ENCODE data around the gene RNF121.

The RNF121 gene

GRCh38 chr11:71934213-71934612 lies 5.4 kb downstream of the RNF121 start:
- in situ Hi-C loops (cut with MboI; ENCODE audit: low sequenced_read_pairs): no loop called here

DNA sequence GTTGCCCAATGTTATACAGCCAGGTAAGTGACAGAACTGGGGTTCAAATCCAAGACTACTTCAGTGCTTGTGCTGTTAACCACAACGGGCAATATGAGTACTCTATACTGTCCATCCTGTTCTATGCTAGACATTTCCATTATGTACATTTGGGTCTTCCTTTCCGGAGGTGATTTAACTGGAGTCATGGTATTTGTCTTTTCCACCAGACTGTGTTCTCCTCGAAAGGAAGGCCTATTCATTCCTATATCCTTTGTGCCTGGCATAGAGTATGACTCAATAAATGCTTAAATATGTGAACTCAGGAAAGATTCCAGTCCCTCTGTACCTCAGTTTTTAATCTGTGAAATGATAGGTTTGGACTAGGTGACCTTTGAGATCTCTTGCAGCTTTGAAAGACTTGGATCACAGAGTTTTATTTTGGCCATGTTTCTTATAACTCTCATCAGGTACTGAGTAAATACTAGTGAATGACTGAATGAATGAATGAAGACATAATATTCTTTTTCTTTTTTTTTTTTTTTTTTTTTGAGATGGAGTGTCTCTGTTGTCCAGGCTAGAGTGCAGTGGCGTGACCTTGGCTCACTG lies 6.6 kb downstream of the RNF121 start:
- in situ Hi-C loops (cut with MboI; ENCODE audit: low sequenced_read_pairs): no loop called here

GRCh38 chr11:71936825-71937224 lies 8.0 kb downstream of the RNF121 start:
- in situ Hi-C loops (cut with MboI; ENCODE audit: low sequenced_read_pairs): no loop called here

DNA sequence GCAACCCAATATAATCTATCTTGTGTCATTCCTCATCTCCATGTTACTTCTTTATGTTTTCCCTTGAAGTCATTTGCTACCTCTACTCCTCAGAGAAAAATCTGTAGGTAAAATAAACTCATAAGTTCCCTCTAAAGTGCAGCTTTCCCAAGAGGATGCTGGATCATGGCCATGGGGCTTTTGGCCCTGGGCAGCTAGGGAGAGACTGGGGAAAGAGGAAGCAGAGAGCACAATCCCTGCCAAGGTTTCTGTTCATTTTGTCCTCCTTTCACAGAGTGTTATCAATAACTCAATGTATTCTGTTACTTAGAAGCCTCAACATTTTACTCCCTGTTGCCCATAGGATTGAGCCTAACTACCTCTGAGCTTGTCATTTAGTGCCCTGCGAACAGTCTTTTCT lies 9.0 kb downstream of the RNF121 start:
- in situ Hi-C loops (cut with MboI; ENCODE audit: low sequenced_read_pairs): no loop called here

DNA sequence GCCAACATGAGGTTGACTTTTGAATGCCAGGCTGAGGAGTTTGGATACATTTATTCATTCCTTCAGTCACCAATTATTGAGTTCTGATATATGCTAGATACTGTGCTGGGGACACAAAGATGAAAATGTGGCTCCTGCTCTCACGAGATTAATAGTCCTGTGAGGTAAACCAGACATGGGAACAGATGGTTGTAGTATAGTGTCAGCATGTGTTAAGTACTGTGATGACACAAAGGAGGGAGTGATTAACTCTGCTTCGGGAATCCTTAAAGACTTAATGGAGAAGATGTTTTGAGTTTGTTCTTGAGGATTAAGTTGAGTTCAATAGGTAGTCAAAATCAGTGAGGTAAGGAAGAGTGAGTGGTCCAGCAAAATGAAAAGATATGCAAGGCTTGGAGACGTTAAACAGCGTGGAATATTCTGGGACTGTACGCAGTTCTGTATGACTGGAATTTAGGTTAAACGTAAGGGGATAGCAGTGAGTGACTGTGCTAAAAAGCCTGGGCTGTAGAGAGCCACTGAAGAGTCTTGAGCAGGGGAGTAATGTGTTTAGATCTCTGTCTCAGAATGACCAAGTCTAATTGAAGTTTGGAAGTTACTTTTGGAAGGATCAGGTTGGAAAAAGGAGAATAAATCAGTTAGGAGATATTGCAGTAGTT lies 11.8 kb downstream of the RNF121 start:
- in situ Hi-C loops (cut with MboI; ENCODE audit: low sequenced_read_pairs): no loop called here

GRCh38 chr11:71946144-71946571 lies 17.3 kb downstream of the RNF121 start:
- in situ Hi-C loops (cut with MboI; ENCODE audit: low sequenced_read_pairs): no loop called here

DNA sequence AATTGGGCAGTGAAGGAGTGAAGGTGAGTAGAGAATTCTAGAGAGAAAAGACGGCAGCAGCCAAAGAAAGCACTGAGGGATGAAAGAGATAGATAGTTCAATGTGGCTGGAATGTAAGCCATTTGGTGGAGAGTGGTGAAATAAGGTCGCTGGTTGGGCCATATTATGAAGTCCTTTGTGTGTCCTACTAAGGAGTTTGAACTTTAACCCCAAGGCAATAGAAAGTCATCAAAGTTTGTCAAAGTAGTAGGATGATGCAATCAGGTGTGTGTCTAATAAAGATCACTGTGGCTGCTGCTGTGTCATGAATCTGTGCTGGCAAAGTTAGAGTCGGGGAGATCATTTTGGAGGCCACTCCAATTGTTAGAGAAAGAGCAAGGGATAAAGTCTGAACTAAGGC lies 18.7 kb downstream of the RNF121 start:
- in situ Hi-C loops (cut with MboI; ENCODE audit: low sequenced_read_pairs): no loop called here

DNA sequence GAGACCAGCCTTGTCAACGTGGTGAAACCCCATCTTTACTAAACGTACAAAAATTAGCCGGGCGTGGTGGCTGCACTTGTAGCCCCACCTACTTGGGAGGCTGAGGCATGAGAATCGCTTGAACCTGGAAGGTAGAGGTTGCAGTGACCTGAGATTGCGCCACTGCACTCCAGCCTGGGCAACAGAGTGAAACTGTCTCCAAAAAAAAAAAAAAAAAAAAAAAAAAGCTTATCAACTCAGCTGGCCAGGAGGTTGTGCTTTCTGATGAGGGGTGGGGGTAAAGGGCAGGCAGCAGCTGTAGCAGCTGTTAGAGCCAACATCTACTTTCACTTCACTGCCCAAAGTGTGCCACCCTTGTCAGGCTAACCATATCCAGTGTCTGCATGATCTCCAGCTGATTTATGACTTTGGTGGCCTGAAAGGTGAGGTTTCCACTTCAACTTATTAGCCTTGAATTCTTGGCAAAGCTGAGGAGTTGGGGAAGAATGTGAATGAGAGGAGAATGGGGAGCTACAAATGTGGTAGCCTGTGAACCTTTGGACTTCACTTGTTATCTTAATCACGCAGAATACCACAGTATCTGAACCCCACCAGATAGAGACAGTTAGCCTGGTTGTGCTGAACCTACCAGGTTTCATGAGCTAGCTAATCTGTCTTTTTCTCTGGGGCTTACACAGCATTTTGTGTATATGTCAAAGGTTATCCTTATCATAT lies 19.6 kb downstream of the RNF121 start:
- in situ Hi-C loops (cut with MboI; ENCODE audit: low sequenced_read_pairs): no loop called here

GRCh38 chr11:71949034-71949433 lies 20.2 kb downstream of the RNF121 start:
- in situ Hi-C loops (cut with MboI; ENCODE audit: low sequenced_read_pairs): no loop called here

- in situ Hi-C loops (cut with MboI; ENCODE audit: low sequenced_read_pairs): no loop called here
Observed at GRCh38 chr11:71951741-71952310, 23.0 kb downstream of the RNF121 start.

- in situ Hi-C loops (cut with MboI; ENCODE audit: low sequenced_read_pairs): no loop called here
Observed at GRCh38 chr11:71955898-71956456, 27.1 kb downstream of the RNF121 start.

GRCh38 chr11:71962428-71963038 lies 33.7 kb downstream of the RNF121 start:
- in situ Hi-C loops (cut with MboI; ENCODE audit: low sequenced_read_pairs): no loop called here

GRCh38 chr11:71963468-71963867 lies 34.6 kb downstream of the RNF121 start:
- in situ Hi-C loops (cut with MboI; ENCODE audit: low sequenced_read_pairs): no loop called here

DNA sequence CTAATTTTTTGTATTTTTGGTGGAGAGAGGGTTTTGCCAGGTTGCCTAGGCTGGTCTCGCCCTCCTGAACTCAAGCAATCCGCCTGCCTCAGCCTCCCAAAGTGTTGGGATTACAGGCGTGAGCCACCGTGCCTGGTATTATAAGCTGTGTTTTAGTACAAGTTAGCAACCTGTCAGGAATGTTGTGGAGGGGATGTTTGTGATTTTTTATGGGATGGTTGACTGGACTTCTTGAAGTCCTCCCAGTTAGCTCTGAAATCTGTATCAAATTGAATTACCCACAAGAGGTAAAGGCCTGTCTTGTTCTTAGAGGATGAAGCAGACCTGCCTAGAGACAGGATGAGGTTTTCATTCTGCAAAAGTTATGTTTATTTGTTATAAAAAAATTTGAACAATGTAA lies 35.8 kb downstream of the RNF121 start:
- in situ Hi-C loops (cut with MboI; ENCODE audit: low sequenced_read_pairs): no loop called here

- in situ Hi-C loops (cut with MboI; ENCODE audit: low sequenced_read_pairs): no loop called here
Observed at GRCh38 chr11:71971680-71972079, 42.8 kb downstream of the RNF121 start.

DNA sequence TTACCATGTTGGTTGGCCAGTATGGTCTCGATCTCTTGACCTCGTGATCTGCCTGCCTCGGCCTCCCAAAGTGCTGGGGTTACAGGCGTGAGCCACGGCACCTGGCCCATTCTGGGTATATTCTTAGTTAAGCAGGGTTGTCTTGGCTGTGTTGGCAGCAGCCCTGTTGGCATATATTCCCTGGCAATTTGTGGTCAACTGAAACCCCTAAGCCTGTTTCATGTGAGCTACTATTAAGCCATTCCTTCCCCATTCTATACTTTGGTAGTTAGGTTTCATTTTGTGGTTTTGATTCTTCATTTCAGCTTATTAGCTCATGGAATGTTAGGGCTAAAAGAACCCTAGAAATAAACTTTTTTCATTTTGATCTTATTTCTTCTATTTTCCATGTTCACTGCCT lies 47.7 kb downstream of the RNF121 start:
- in situ Hi-C loops (cut with MboI; ENCODE audit: low sequenced_read_pairs): no loop called here

GRCh38 chr11:71977090-71977489 lies 48.2 kb downstream of the RNF121 start:
- in situ Hi-C loops (cut with MboI; ENCODE audit: low sequenced_read_pairs): no loop called here

- in situ Hi-C loops (cut with MboI; ENCODE audit: low sequenced_read_pairs): no loop called here
Observed at GRCh38 chr11:71977743-71978418, 49.0 kb downstream of the RNF121 start.

GRCh38 chr11:71979094-71979493 lies 50.2 kb downstream of the RNF121 start:
- in situ Hi-C loops (cut with MboI; ENCODE audit: low sequenced_read_pairs): no loop called here

- in situ Hi-C loops (cut with MboI; ENCODE audit: low sequenced_read_pairs): no loop called here
Observed at GRCh38 chr11:71979602-71980001, 50.8 kb downstream of the RNF121 start.

DNA sequence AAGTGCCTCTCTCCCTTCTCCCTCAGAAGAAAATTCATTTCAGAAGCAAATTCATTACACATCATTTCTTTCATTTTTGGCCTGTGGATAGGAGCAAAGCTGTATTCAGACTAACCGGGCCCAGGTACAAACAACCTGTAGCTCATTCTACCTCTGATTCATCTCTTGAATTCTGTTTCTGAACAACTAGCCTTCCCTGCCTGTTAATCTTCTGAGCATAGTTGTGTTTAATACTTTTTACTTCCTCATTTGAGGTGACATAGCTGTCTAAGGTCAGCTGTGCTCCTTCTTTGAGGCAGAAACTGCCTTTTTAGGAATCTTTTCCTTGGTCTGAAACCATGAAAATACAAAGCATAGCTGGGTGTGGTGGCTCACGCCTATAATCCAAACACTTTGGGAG lies 57.3 kb downstream of the RNF121 start:
- in situ Hi-C loops (cut with MboI; ENCODE audit: low sequenced_read_pairs): no loop called here

All from HL-60/S4 treated with retinoic acid at 250 ng/mL for 4 days and 3 days (cell line).